Activated T-cell treated with anti-CD3 and anti-CD28 coated beads for 4 hours (primary cell): ENCODE data around the gene PAQR9.
"Not testable (repeated sequence)": the region's sequence is repeated elsewhere in the genome, so short reads cannot be mapped to it uniquely, and the experiment has no call there.

Experiments used
- DNase-seq: peaks from one replicate; pipeline ENCODE4 v3.0.0-alpha.2; 2020

The PAQR9 gene

GRCh38 chr3:142963516-142964448 is at the start of gene PAQR9:
PAQR9 (minus strand) TSS chr3:142963674; CDS start chr3:142963336, 338 bp downstream.
- DNase-seq, result no peak

- DNase-seq, result no peak
Measured at GRCh38 chr3:143011705-143012104, 48.2 kb upstream of the PAQR9 start.

GRCh38 chr3:143010024-143010423 is 46.5 kb upstream of the PAQR9 start:
- DNase-seq, result no peak

- no peak for DNase-seq
Measured at GRCh38 chr3:143004823-143005222, 41.3 kb upstream of the PAQR9 start.

- no peak for DNase-seq
Measured at GRCh38 chr3:143002727-143003126, 39.3 kb upstream of the PAQR9 start.

GRCh38 chr3:143002083-143002712 is 38.7 kb upstream of the PAQR9 start:
- DNase-seq, result peak; percentile 7

- DNase-seq, result peak; percentile 85
Measured at GRCh38 chr3:143001369-143002082, 38.1 kb upstream of the PAQR9 start, which contains the start of gene U2SURP. U2SURP (plus strand) TSS chr3:143001570; CDS start chr3:143001629, 59 bp downstream.

- no peak for DNase-seq
Measured at GRCh38 chr3:143001034-143001368, 37.5 kb upstream of the PAQR9 start.

GRCh38 chr3:143000528-143000927 is 37.1 kb upstream of the PAQR9 start:
- no peak for DNase-seq

- no peak for DNase-seq
Measured at GRCh38 chr3:142999881-143000280, 36.4 kb upstream of the PAQR9 start.

GRCh38 chr3:142998439-142998838 is 35.0 kb upstream of the PAQR9 start:
- no peak for DNase-seq

GRCh38 chr3:142997330-142997729 is 33.9 kb upstream of the PAQR9 start:
- no peak for DNase-seq

- DNase-seq, result peak; percentile 46
Measured at GRCh38 chr3:142993958-142994442, 30.5 kb upstream of the PAQR9 start.

GRCh38 chr3:142992323-142992722 is 28.8 kb upstream of the PAQR9 start:
- no peak for DNase-seq

- no peak for DNase-seq
Measured at GRCh38 chr3:142990721-142991120, 27.2 kb upstream of the PAQR9 start.

- not testable (repeated sequence) for DNase-seq
Measured at GRCh38 chr3:142988826-142989225, 25.4 kb upstream of the PAQR9 start.

GRCh38 chr3:142988221-142988620 is 24.7 kb upstream of the PAQR9 start:
- DNase-seq, result not testable (repeated sequence)

- DNase-seq, result no peak
Measured at GRCh38 chr3:142987707-142988106, 24.2 kb upstream of the PAQR9 start.

GRCh38 chr3:142987080-142987700 is 23.7 kb upstream of the PAQR9 start:
- DNase-seq, result no peak

- DNase-seq, result no peak
Measured at GRCh38 chr3:142984255-142984654, 20.8 kb upstream of the PAQR9 start.

- DNase-seq, result no peak
Measured at GRCh38 chr3:142983318-142983717, 19.8 kb upstream of the PAQR9 start.

- DNase-seq, result no peak
Measured at GRCh38 chr3:142982038-142982773, 18.7 kb upstream of the PAQR9 start.
